Suprapubic skin (tissue), 4 donors: ENCODE results near the gene PMM1.

Source experiments
- CTCF ChIP-seq, 2 donors: fragments of 200-600 bp in 1 of 2; fragments of 450-650 bp in 1 of 2; sonication (generic) in 1 of 2; IDR thresholded peaks; one replicate each; pipeline ENCODE4 v1.5.1; 2016 to 2019; ENCODE audit warnings: antibody characterized with exemption in 2 of 2, mild to moderate bottlenecking in 1 of 2, moderate library complexity in 1 of 2
- EP300 ChIP-seq: sonication (generic); formaldehyde crosslinking; IDR thresholded peaks from one replicate; pipeline ENCODE4 v1.6.1; 2017; ENCODE audit warnings: antibody characterized with exemption
- POLR2A ChIP-seq, 2 donors: fragments of 450-650 bp; IDR thresholded peaks; one replicate each; pipeline ENCODE4 v1.6.1; 2017; ENCODE audit warnings: antibody characterized with exemption in 2 of 2, mild to moderate bottlenecking in 2 of 2, moderate library complexity in 2 of 2
- POLR2AphosphoS5 ChIP-seq, 3 donors: sonication (generic); formaldehyde crosslinking; IDR thresholded peaks; one replicate each; pipeline ENCODE4 v1.6.1; 2017; ENCODE audit warnings: antibody characterized with exemption in 3 of 3

DNA sequence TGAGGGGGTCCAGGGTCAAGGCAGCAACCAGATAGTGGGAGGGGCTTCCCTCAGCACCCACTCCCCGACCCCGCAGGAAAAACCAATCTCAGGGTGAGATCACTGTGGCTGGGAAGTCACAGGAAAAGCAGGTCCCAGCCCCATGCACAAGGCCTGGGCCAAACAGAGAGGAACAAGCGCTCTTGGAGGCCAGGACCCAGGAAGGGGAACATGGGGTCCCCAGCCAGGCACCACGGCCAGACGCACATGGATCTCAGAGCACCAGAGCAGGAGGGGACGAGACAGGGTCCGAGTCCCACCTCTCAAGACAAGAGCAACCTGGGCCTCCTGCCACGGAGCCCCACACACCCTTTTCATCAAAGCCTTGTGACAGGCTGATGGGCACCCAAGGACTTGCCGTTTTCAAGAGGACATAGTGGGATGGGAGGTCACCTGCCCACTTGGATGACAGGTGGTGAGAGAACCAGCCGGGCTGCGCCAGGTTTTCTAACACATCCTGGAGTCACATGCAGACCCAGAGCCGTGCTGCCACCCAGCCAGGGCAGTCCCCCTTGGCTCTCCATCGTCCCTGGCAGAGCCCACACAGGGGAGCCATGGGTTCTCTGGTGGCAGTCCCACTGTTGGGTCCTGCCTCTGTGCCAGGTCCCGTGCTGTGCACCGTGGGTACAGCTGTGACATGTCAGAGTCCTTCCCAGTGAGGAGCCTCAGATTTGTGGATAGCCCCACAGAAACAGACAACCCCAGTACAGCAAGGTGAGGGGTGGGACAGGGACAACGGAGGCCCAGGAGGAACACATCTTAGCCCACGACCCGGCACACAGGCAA is 58.5 kb downstream of the PMM1 start:
- TF ChIP-seq CTCF (IDR thresholded peaks at IDR 0.05) = no peak
- TF ChIP-seq EP300 = no peak
- TF ChIP-seq POLR2A (IDR thresholded peaks at IDR 0.05) = no peak
- no peak for TF ChIP-seq POLR2AphosphoS5 (IDR thresholded peaks at IDR 0.05)
